ENCODE results near the gene NFAM1. TPM values are rescaled to one million over a fixed set of nuclear protein-coding genes. Genes with fewer than 3 reads are reported as not detected.
A peak's percentile ranks its signal among the peaks of the same experiment; 100 is the strongest.

NFAM1 gene
- total and polyA plus RNA-seq, 8 donors, result 0.20 to 4.4 (median 0.53) TPM

- H3K27me3 ChIP-seq, result no peaks in the 10 kb centered on the region
- no peak overlapping the region for H3K27ac ChIP-seq
- ATAC-seq, result peak in 1 of 4 donors; percentile 5
- H3K4me1 ChIP-seq, result peaks cover 0 to 12% (median 0%) of the 10 kb centered on the region in 3 donors
- H3K36me3 ChIP-seq, result no peaks in the 10 kb centered on the region
- intact Hi-C loops (cut with DNase I), result loop anchor here in 1 of 3 donors (10.0 kb wide), 1 partner anchor 68 kb away; the partner anchor contains the start of gene NFAM1
- H3K9me3 ChIP-seq, result no peaks in the 10 kb centered on the region
- 47 to 64% methylated on average over 8 of the region's 8 CpGs for WGBS, 2 donors
- TF ChIP-seq CTCF (IDR thresholded peaks at IDR 0.05), result no peak
- peak in 1 of 6 donors; percentile 60 for DNase-seq
- FAIRE-seq, result no peak
- peak overlapping the region in 1 of 4 donors; percentile 81 for H3K4me3 ChIP-seq
These were observed 65.2 kb downstream of the NFAM1 start for GRCh38 chr22:42366806-42367581.

GRCh38 chr22:42365942-42366695, 66.1 kb downstream of the NFAM1 start:
- ATAC-seq (no peak), FAIRE-seq (no peak), DNase-seq (no peak)
- 83 to 84% methylated on average over 10 of the region's 10 CpGs for WGBS, 2 donors
- no peaks in the 10 kb centered on the region for H3K9me3 ChIP-seq
- no peak overlapping the region for H3K4me3 ChIP-seq
- no peaks in the 10 kb centered on the region for H3K27me3 ChIP-seq
- no peaks in the 10 kb centered on the region for H3K36me3 ChIP-seq
- H3K4me1 ChIP-seq, result peaks cover 0 to 12% (median 0%) of the 10 kb centered on the region in 3 donors
- no peak for TF ChIP-seq CTCF (IDR thresholded peaks at IDR 0.05)
- intact Hi-C loops (cut with DNase I), result loop anchor here in 1 of 3 donors (10.0 kb wide), 1 partner anchor 69 kb away; the partner anchor contains the start of gene NFAM1
- no peak overlapping the region for H3K27ac ChIP-seq

GRCh38 chr22:42365111-42365865, 66.9 kb downstream of the NFAM1 start:
- peaks cover 0 to 12% (median 0%) of the 10 kb centered on the region in 3 donors for H3K4me1 ChIP-seq
- intact Hi-C loops (cut with DNase I), result loop anchor here in 1 of 3 donors (10.0 kb wide), 1 partner anchor 70 kb away; the partner anchor contains the start of gene NFAM1
- ATAC-seq (no peak), FAIRE-seq (no peak), DNase-seq (peak in 1 of 6 donors; percentile 29)
- no peak overlapping the region for H3K4me3 ChIP-seq
- no peaks in the 10 kb centered on the region for H3K9me3 ChIP-seq
- H3K27me3 ChIP-seq, result no peaks in the 10 kb centered on the region
- no peaks in the 10 kb centered on the region for H3K36me3 ChIP-seq
- H3K27ac ChIP-seq, result no peak overlapping the region
- no peak for TF ChIP-seq CTCF (IDR thresholded peaks at IDR 0.05)
- WGBS, 2 donors, result 72 to 74% methylated on average over 14 of the region's 14 CpGs

- WGBS, 2 donors, result 79 to 82% methylated on average over 13 of the region's 13 CpGs
- H3K4me3 ChIP-seq, result no peak overlapping the region
- H3K36me3 ChIP-seq, result no peaks in the 10 kb centered on the region
- no peaks in the 10 kb centered on the region for H3K9me3 ChIP-seq
- intact Hi-C loops (cut with DNase I), result loop anchor here in 1 of 3 donors (10.0 kb wide), 1 partner anchor 70 kb away; the partner anchor contains the start of gene NFAM1
- peaks cover 0 to 10% (median 0%) of the 10 kb centered on the region in 3 donors for H3K4me1 ChIP-seq
- ATAC-seq, result no peak
- H3K27me3 ChIP-seq, result no peaks in the 10 kb centered on the region
- TF ChIP-seq CTCF (IDR thresholded peaks at IDR 0.05), result no peak
- H3K27ac ChIP-seq, result no peak overlapping the region
- DNase-seq, result no peak
- no peak for FAIRE-seq
These were observed 67.5 kb downstream of the NFAM1 start for GRCh38 chr22:42364604-42365110.
